Stimulated activated CD8-positive, alpha-beta memory T cell treated with anti-CD3 and anti-CD28 coated beads, Interleukin-7, amount 100 ng/mL, for 1 hour (primary cell): ENCODE data around the gene C10orf71.

Experiments used
- DNase-seq, 2 donors: peaks; one replicate each; pipeline ENCODE4 v3.0.0-alpha.2; 2020; ENCODE audit warnings: low read depth in 2 of 2

Gene C10orf71, protein sequence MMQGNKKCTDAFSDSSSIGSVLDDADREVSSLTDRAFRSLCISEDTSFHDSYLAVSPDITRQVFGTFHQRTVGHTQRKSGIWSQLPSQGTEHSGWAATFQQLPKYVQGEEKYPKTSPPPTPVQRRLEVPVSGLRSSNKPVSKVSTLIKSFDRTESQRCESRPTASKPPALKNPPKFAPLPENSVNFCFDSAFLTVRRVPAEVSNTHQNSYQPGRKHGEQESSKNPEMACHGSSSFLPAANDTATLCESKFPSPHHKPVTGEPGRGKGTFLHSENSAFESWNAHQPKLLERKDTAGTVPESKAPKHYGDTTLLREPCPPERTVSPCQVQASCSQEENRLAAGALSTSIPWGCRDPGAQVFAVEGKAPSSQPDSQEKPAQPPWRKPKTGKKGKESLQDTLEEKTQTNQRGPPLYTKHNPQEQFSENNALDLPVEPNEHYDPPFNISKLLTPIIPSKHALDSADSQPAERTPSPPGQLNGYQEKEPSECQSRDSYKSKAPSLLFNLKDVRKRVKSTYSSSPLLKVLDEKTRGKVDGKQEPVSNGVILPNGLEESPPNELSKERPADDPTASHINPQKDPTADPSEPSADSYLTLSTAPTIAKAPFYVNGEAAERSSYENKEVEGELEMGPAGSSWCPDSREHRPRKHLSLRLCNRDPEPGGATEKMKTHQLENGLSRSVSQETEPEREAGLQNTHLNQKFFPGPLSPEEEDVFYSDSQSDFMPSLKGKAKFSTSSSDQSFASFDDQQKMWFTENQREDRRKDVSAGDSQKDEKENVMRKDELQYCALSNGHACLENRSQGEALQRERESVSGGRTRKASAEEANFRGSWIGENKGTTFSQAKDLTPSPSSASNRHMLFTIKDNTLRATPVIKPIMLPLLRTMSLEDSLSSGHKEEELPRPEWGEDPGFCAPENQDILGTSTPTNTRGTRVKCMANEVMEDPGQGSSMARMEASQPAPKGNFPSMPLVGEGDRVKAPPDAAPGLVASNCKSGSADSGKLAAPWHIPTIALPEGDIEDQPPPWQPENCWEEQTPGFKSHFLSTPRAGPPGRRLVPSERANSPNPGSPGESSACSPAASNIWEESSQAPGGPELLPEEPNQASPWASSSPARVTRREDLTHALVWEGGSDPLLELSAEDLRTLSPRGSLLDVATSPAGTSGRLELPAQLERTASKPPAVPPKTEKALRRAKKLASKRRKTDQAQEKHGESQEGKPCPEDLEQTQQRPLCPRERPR (N-terminal part only)

DNA sequence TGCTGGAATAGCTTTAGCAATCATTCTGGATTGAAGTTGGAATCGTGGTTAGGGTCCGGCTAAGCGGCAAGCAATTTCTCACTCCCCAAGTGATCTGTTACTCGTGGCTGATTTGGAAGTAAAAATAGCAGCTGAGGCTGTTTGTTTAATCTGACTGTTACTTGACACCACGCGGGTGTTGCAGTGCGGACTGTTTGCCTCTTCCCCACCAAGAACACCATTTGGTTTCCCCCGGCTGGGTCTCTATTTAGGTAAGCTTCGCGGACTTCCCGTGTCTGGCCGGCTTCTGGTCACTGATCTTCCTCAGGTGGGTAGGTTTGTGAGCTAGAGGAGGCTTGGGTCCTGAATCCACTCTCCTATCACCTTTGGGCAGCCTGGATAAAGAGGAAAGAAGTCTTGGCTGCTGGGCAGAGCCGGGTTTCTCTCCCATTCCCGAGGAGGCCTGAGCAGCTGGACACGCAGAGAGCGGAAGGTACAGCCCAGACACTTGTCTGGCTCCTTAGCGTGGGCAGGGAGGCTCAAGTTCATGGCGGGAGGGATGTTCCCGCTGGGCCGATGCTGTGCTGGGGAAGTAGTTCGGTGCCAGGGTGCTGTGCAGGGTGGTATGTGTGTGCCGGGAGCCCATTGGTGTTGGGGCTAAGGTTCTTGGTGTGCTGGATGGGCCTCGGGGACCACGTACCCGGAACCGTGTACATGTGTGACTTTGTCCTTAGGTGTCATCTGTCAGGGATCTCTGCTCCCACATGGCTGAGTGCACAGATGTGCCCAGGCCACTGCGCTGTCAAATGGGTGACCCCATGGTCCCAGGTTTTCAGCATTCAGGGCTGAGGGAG is at the start of gene C10orf71:
Gene C10orf71 (plus strand): TSS at position 188 of the 833 bp plus-strand sequence. CDS start 23,376 bp downstream, outside the sequence.
- DNase-seq, result no peak

DNA sequence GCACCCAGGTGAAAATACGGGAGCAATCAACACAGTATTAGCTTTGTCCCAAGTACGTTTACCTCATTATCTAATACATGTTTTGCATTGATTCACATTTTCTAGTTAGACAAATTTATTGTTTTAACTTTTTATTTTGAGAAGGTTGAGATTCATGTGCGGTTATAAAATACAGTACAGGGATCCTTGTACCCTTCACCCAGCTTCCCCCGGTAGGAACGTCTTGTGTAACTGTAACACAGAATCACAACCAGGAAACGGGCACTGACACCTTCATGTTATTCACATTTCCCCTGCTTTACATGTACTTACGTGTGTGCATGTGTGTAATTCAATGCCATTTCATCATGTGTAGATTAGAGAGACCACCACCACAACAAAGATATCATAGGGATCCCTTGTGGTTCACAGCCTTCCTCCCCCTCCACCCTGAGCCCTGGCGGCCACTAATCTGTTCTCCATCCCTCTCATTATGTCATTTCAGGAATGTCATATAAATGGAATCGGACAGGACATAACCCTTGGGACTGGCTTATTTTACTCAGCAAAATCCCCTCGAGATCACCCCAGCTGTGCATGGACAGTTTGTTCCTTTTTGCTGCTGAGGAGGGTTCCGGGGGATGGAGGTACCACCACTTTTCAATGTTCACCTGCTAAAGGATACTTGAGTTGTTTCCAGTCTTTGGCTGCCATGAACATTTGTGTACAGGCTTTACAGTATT is 46.5 kb upstream of the C10orf71 start:
- no peak for DNase-seq

DNA sequence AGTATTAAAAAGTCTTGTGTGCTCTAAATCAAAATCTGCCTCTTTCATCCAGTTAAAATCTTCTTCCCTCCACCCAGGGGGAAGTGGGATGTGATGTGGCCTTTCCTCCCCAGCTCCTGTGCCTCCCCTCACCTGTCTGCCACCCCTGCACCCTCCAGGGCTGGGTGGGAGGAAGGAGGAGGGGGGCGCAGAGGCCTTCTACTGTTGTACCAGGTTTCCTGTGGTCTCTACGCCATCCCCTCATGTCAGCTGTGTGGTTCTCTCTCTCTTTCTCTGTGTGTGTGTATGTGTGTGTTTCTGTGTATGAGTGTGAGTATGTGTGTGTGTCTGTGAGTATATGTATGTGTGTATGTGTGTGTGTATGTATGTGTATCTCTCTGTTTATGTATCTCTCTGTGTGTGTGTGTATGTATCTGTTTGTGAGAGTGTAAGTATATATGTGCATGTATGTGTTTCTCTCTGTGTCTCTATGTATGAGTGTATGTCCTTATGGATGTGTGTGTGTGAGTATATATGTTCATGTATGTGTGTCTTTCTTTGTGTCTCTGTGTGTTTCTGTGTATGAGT is 45.5 kb upstream of the C10orf71 start:
- no peak for DNase-seq

DNA sequence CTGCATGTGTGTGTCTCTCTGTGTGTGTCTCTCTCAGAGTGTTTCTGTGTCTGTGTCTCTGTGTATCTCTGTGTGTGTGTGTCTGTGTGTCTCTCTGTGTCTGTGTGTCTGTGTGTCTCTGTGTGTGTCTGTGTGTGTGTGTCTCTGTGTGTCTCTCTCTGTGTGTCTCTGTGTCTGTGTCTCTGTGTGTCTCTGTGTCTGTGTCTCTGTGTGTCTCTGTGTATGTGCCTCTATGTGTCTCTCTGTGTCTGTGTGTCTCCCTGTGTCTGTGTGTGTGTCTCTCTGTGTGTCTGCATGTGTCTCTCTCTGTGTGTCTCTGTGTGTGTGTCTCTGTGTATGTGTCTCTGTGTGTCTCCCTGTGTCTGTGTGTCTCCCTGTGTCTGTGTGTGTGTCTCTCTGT is 44.8 kb upstream of the C10orf71 start:
- no peak for DNase-seq

DNA sequence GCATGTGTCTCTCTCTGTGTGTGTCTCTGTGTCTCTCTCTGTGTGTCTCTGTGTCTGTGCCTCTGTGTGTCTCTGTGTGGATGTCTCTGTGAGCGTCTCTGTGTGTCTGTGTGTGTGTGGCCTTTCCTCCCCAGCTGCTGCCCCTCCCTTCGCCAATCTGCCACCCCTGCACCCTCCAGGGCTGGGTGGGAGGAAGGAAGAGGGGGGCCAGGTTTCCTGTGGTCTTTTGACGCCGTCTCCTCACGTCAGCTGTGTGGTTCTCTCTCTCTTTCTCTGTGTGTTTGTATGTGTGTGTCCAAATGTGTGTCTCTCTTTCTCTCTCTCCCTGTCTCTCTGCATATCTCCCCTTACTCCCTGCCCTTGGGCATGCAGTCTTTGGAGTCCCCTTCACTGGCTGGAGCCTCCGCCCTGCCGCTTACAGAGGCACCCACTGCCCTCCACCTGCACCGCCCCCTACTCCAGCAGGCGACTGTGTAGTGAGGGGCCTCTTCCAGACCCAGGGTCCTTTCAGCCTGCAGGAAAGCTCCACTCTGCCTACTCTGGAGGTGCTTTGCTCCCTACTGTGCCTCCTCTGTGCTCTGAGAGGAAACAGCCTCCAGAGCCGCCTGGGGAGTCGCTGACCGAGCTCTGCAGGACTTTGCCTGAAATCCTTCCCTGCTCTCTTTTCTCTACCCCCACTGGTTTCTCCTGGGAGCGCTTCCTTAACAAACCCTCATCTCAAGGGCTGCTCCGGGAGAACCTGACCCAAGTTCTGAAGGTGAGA is 44.2 kb upstream of the C10orf71 start:
- peak in 1 of 2 donors; percentile 27 for DNase-seq

DNA sequence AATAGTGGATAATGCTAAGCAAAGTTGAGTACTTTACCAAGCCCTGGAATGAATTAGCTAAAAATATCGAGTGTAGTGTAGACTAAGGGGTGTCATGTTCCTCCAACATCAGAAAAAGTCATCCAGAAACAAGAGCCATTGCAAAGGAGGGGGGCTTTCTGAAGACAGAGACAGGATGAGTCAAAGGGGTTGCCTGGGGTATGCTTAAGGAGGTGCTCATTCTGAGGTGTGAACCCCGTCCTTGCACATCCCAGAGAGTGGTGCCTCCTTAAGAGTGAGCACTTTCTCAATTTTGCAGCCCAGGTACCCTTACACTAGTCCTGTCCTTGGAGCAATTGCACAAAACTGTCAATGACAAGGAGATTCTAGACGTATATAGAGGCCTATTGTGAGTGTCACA is 43.1 kb upstream of the C10orf71 start:
- no peak for DNase-seq

DNA sequence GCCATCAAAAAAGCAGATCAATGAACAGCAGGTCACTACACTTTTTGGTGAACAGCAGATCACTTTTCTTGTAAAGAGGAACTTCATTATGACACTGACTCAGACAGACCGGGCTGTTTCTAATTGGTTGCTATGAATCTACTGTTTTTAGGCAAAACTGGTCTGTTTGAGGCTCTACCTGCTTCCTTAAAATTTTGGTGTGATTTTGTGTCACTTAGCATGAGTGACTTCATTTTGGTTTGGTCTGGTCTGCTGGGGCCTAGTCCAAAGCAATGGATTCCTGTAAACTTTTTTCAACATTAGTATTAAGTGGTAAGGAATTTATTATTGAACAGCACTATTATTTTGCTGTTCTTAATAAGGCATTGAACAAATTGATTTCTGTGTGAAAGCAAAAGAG is 41.8 kb upstream of the C10orf71 start:
- DNase-seq, result no peak

DNA sequence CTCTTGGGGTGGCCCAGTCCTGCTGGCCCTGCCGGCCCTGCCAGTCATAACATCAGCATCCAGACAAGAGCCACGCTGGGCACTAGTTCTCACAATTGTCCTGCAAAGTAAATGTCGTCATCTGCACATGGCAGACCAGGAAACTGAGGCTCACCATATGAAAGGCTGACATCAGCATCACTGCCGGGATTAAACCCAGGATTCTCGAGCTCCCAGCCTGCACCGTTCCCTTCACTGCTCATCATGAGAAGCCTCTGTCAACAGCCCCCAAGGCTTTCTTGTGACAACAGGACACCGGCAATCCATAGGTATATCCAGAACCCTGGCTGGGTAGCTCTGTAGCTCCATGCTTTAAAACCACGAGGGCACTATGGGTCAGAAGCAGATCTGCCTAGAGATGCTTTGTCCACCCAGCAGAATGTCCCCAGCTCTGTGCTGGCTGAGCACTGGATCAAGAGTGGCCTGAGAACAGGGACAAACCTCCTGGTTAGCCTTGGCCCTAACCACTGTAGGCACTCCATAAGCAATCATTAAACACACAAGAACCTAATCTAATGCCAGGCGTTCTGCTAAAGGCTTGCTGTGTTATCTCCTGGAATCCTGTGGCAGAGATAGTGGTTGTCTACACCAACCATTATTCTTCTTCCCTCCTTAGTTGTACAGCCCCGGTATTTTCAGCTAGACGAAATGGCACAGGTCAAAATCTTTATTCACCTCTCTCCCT is 41.2 kb upstream of the C10orf71 start:
- no peak for DNase-seq

DNA sequence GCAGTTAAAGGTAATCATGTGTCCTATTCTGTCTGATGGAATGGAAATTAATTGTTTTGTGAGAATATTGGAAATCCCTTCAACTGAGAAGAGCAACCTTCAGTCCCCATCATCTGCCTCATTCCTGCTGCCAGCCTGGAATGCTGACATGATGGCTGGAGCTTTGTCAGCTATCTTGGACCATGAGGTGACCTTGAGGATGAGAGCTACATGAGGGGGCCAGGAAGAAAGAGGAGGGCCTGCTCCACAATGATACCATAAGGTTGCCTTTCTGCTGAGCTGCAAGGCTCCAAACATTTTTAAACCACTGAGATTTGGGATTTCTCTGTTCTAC is 40.7 kb upstream of the C10orf71 start:
- DNase-seq, result no peak

DNA sequence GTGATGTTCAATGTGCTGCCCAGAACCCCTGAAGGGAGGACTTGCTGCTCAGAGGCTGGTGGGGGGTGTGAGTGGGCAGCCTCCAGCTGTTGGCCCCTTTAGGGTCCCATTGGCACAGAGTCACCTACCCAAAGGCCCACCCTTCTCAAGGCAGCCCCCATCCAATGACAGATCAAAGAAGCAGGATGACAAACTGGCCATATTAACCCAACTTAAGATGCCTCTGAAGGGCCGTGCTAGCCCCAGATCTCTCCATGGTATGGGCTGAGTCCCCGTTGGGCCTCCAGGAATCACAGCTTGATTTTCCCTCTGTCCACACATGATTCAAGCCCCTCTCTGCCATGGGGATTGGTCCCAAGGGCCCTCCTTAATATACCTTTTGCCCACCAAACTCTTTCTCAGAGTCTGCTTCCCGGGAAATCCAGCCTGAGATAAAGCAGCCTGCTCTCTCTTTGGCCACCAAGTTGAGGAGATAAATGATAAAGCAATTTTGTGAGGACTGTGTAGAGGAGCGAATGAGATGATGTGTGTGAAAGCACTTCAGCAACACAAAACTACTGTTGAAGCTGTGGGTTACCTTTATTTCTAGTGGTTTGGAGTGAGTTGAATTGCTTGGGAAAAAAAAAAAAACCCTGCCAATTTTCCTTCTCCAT is 38.2 kb upstream of the C10orf71 start:
- no peak for DNase-seq

DNA sequence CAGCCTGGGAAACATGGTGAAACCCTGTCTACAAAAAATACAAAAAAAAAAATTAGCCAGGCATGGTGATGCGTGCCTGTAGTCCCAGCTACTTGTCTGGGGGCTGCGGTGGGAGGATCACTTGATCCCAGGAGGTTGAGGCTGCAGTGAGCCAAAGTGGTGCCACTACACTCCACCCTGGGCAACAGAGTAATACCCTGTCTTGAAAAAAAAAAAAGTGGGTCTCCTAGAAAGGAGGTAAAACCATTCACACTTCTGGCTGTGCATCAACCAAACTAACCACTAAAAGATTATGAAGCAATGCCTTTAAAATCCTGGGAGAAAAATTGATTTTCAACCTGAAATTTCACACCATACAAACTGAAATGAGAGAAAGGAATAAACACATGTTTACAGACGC is 35.4 kb upstream of the C10orf71 start:
- DNase-seq, result no peak

DNA sequence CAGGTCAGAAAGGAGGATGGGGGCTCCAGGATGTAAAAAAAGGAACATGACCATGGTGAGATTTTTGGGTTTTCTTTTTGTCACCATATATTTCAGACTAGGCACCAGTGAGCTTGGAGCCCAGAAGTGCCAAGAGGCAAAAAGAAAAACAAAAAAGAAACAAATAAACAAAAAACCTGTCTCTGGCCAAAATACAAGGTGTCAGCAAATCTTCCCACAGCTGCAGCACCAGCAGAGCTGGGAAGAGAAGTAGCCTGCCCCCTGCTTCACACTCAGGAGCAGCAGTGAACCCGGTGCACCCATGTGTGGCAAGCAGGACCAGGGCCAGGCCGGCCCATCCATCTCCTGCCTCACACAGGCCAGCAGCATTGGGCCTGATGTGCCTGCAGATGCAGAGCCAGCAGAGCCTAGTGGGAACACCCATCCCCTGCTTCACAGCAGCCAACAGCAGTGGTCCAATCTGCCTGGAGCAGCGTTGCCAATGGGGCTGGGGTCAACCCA is 34.7 kb upstream of the C10orf71 start:
- no peak for DNase-seq

DNA sequence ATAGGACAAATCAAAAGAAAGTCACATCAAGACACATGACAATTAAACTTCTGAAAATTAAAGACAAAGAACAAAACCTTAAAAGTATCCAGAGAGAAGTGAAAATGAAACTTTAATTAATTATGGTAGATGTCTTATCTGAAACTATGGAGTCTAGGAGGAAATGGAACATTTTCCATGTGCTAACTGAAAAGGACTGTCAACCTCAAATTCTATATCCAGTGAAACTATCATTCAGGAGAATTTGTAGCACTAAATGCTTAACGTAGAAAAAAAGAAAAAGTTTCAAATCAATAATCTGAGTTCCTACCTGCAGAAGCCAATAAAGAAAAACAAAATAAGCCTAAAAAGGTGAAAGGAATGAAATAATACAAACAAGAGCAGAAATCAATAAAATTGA is 33.1 kb upstream of the C10orf71 start:
- DNase-seq, result no peak

DNA sequence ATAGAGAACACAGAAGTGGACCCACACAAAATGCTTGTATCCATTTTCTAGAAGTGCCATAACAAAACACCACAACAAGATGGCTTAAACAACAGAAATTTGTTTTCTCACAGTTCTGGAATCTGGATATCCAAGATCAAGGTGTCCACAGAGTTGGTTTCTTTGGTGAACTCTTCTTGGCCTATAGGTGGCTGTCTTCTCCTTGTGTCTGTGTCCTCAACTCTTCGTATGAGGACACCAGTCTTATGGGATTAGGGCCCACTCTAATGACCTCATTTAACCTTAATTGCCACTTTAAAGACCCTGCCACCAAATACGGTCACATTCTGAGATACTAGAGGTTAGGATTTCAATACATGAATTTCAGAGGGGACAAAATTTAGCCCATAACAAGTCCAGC is 30.8 kb upstream of the C10orf71 start:
- no peak for DNase-seq

DNA sequence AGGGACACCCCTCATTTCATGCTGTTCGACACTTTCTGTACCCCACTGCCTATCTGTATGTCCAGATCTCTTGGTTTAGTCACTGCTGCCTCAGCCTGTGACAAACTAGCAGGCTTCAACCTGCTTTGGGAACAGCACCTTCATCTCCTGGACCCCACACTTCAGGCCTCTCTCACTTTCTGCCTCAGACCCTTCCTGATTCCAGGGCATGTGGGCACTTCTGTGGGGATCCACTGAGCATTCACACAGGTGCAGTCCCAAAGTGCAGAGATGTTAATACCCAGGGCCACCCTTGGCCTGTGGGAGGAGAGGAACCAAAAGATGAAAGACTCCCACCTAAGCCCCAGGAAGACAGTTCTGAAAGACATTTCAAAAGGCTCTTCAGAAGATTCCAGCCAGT is 29.4 kb upstream of the C10orf71 start:
- no peak for DNase-seq

DNA sequence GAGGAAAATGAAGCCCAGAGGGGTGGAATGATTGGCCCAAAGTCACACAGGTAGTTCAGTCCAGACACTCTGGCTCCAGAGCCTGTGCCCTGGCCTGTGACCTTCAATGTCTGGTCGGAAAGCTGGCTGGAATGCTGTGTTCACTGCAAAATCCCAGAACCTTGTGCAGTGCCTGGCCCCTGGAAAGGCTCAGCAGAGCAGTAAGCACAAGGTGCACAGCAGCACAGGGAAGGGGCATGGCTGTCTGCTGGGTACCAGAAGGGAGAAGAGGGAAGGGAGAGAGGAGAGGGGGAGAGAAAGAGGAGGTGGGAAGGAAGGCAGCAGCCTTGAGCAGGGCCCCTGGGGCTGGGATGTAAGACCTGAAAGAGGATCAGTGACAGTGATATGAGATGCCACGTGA is 28.4 kb upstream of the C10orf71 start:
- DNase-seq, result no peak

DNA sequence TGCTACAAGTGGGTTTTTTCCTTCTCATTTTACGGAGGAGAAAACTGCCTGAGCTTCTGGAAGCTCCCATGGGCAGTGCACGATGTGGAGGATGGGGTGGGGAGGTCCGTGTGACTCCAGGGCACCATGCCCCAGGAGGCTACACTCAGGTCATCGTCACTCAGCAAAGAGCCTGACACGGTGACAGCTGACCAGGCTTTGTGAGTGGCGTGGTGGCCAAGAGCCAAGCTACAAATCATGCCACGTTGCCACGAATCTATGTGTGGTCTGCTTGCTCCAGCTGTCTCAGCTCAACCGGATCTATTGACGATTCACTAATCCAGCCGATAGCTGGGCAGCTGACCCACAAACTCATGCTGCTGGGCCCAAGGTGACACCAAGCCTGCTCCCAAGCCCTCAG is 27.6 kb upstream of the C10orf71 start:
- DNase-seq, result no peak
